HuH-7 (cell line): ENCODE data around the gene SZT2.

Source experiments
- DNase-seq: peaks from one replicate; pipeline ENCODE4 v3.0.0; 2011; ENCODE audit warnings: low spot score

The SZT2 gene

DNA sequence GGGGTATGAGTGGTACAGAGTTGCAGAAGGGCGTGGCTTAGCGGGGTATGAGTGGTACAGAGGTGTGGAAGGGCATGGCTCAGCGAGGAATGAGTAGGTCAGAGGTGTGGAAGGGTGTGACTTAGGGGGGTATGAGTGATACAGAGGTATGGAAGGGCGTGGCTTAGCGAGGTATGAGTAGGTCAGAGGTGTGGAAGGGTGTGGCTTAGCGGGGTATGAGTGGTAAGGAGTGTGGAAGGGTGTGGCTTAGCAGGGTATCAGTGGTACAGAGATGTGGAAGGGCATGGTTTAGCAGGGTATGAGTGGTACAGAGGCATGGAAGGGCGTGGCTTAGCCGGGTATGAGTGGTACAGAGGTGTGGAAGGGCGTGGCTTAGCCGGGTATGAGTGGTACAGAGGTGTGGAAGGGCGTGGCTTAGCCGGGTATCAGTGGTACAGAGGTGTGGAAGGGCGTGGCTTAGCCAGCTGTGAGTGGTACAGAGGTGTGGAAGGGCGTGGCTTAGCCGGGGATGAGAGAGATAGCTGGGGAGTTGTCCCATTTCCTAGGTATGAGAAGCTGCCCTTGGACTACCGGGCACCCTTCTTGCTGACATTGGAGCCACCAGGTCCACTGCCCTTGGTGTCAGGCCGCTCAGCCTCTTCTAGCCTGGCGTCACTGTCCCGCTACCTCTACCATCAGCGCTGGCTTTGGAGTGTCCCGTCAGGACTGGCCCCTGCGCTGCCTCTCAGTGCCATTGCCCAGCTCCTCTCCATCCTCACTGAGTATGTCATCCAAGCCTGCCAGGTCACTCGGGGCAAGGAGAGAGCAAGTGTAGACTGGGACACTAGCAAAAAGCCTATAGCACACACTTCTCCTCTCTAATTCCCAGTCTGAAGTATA is 34.2 kb downstream of the SZT2 start:
- no peak for DNase-seq

DNA sequence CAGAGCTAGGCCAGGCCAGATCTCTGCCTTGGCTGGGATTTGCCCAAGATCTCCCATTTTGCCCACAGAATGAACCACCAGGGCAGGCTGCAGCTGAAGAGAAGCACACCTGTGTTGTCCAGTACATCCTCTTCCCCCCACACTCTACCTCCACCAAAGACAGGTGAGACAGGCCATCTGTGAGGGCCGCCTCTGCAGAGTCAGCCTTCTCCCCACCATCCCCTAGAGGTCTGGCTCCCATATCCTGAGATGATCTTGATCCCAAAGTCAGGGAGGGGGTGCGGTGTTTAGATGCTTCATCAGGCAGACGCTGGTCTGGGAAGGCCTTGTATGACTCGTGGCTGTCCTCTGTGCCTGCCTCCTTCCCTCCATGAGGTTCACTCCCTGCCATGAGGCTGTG is 35.3 kb downstream of the SZT2 start:
- DNase-seq, result no peak

DNA sequence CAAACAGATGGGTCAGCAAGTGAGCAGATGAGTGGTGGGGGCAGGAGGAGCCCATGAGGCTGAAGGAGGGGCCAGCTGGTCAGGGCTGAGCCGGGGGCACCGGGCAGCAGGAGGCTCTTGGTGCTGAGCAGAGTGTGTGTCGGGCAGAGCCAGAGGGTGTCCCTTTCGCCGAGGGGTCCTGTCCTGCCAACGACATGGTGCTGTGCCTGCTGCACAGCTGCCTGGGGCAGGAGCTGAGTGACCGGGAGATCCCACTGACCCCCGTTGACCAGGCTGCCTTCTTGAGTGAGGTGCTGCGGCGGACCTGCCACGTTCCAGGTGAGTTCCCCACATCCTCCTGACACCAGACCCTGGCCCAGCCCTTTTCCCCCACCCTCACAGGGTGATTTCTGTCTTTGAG is 36.5 kb downstream of the SZT2 start:
- no peak for DNase-seq

GRCh38 chr1:43427524-43427923 is 37.8 kb downstream of the SZT2 start:
- no peak for DNase-seq

DNA sequence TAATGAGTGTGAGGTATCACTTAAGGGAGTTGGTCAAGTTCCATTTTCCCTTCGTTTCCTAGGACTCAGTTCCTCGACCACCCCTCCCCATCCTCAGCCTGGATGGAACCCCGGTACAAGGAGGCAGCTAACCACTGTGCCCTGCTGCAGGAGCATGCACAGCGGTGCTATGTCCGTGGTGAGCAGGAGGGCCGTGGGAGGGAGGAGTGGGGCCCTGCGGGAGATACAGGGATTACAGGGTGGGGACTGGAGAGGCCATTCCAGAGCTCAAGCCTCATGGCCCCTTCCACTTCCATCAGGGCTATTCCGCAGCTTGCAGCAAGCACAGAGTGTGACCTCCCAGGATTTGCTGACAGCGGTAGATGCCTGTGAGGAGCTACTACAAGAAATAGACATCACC is 38.2 kb downstream of the SZT2 start:
- no peak for DNase-seq

DNA sequence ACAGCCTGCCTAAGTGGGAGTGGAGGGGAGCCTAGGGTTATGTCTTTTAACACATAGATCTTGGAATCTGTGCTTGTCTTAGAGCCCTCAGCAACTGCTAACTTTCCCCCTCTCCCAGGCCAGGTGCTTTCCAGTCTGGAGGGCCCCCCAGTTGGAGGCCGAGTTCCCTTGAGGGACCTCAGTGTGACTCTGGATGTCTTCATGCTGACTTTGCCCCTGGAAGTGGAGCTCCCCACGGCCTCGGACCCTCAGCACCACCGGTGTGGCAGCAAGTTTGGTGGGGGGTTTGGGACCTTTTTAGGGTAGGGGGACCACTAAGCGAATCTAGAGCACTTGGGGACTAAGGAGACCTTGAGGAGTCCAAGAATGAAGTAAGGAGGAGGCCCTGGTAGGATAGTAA is 41.1 kb downstream of the SZT2 start:
- no peak for DNase-seq

- no peak for DNase-seq
Measured at GRCh38 chr1:43431676-43432075, 42.0 kb downstream of the SZT2 start.

GRCh38 chr1:43432171-43432860 is 42.6 kb downstream of the SZT2 start:
- no peak for DNase-seq

DNA sequence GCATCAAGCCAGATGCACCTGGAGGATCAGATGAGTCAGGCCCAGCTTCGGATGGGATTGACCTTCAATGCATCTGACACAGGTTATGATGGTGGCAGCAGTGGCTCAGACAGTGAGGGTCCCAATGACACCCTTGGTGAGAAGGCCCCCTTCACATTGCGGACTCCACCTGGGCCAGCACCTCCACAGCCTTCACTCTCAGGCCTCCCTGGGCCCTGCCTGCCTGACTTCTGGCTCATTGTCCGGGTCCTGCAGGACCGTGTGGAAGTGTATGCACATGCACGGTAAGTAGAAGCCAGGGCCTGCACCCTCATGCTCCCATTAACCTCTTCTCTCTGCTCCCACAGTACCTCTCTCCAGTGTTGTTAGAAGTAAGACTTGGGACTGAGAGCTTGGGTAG is 43.2 kb downstream of the SZT2 start:
- DNase-seq, result no peak

- no peak for DNase-seq
Measured at GRCh38 chr1:43434256-43434655, 44.6 kb downstream of the SZT2 start.

GRCh38 chr1:43435146-43436145 is 45.7 kb downstream of the SZT2 start:
- DNase-seq, result no peak

- DNase-seq, result no peak
Measured at GRCh38 chr1:43436371-43436770, 46.7 kb downstream of the SZT2 start.

- no peak for DNase-seq
Measured at GRCh38 chr1:43437031-43437973, 47.6 kb downstream of the SZT2 start.

DNA sequence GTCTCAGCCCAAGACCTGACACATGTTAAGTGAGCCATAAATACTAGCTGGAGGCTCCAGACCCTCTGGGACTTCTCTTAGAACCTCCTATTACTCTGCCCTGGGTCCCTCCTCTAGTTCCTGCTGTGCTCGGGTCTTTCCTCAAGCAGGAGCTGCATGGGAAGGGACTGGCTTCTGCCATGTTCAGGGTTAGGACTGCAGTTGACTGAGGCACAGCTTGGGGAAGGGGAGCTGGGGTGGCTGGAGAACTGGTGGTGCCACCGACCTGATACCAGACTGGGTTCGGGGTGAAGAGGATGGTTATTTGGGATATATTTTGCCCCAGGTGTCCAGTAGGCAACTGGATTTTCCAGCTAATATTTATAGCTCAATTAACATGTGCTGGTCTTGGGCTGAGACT is 48.3 kb downstream of the SZT2 start:
- DNase-seq, result no peak

GRCh38 chr1:43438576-43438952 is 48.9 kb downstream of the SZT2 start:
- DNase-seq, result no peak

GRCh38 chr1:43438953-43439581 is 49.4 kb downstream of the SZT2 start:
- DNase-seq, result no peak

DNA sequence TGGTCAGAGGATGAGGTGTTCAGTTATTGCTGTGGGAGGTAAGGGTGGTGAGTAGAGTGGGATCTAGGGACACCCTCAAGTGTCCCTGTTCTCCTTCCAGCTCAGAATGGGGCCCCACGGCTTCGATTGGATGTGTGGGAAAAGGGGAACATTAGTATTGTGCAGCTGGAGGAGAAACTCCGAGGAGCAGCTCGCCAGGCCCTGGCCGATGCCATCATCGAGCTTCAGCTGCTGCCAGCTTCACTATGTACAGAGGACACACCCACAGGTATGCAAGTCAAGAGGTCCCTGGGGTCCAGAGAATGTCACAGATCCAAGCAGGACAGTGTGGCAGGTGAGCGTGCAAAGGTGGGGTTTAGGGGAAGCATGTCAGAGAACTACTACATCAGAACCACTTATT is 50.1 kb downstream of the SZT2 start:
- no peak for DNase-seq

GRCh38 chr1:43440358-43440757 is 50.7 kb downstream of the SZT2 start:
- DNase-seq, result no peak

GRCh38 chr1:43441166-43441893 is 51.6 kb downstream of the SZT2 start:
- DNase-seq, result no peak
